Gastrocnemius medialis (tissue), 4 donors: Measurements from ENCODE around the gene PPFIA2.

Experiments
- CTCF ChIP-seq, 5 experiments: fragments of 450-650 bp in 3 of 5; fragments of 200-600 bp in 2 of 5; sonication (generic) in 2 of 5; IDR thresholded peaks in 4 of 5; conservative IDR thresholded peaks in 1 of 5; 1 replicate in 4 of 5; 2 replicates in 1 of 5; pipeline ENCODE4 v1.5.1; 2016 to 2019; ENCODE audit warnings: antibody characterized with exemption in 5 of 5, mild to moderate bottlenecking in 3 of 5, moderate library complexity in 3 of 5
- POLR2A ChIP-seq, 2 donors: fragments of 450-650 bp; IDR thresholded peaks; one replicate each; pipeline ENCODE4 v1.6.1; 2017; ENCODE audit warnings: antibody characterized with exemption in 2 of 2, mild to moderate bottlenecking in 2 of 2, moderate library complexity in 2 of 2

GRCh38 chr12:81533054-81533453 is 226.1 kb downstream of the PPFIA2 start:
- TF ChIP-seq POLR2A (IDR thresholded peaks at IDR 0.05) (no peak), CTCF (IDR thresholded peaks at IDR 0.05 in 4 of 5, conservative IDR thresholded peaks at IDR 0.05 in 1 of 5) (no peak)
